GM19238 (cell line): ENCODE measurements around the gene SPDYE2.
"Not testable (repeated sequence)": the region's sequence is repeated elsewhere in the genome, so short reads cannot be mapped to it uniquely, and the experiment has no call there.

Source experiments
- DNase-seq: peaks from one replicate; pipeline ENCODE4 v3.0.0; 2011; ENCODE audit warnings: low spot score; ENCODE audit not compliant: insufficient read length

Gene SPDYE2, protein sequence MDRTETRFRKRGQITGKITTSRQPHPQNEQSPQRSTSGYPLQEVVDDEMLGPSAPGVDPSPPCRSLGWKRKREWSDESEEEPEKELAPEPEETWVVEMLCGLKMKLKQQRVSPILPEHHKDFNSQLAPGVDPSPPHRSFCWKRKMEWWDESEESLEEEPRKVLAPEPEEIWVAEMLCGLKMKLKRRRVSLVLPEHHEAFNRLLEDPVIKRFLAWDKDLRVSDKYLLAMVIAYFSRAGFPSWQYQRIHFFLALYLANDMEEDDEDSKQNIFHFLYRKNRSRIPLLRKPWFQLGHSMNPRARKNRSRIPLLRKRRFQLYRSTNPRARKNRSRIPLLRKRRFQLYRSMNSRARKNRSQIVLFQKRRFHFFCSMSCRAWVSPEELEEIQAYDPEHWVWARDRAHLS

DNA sequence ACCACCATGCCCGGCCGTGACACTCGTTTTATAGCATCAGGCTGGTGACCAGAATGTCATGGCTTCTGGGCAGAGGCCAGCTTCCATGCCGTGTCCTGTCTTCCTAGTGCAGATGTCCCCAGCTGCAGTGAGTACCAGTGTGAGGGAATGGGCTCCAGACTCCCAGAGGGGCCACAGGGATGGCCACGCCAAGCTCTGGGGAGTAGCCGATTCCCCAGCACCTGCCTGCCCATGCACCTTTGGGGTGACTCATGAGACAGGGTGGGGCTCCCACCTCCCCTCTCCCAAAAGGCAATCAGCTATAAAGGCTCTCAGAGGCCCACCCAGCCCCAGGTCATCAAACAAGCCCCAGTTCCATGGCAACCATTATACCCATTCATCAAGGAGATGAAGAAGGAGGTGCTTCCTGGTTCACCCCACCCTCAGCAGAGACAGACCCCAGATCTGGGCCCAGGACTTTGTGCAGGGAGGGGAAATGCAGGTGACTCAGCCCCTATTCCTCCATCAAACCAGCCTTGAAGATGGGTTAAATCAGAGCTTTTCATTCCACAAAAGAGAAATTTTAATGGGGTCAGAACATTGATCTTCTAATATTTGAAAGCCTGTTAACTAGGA lies at the start of gene SPDYE2:
TSS of gene SPDYE2 (plus strand) at position 419 of the 615 bp plus-strand sequence. CDS start 2,030 bp downstream, outside the sequence.
- DNase-seq = not testable (repeated sequence)

- DNase-seq = not testable (repeated sequence)
These were observed 47.9 kb upstream of the SPDYE2 start for GRCh38 chr7:102503141-102503540.

DNA sequence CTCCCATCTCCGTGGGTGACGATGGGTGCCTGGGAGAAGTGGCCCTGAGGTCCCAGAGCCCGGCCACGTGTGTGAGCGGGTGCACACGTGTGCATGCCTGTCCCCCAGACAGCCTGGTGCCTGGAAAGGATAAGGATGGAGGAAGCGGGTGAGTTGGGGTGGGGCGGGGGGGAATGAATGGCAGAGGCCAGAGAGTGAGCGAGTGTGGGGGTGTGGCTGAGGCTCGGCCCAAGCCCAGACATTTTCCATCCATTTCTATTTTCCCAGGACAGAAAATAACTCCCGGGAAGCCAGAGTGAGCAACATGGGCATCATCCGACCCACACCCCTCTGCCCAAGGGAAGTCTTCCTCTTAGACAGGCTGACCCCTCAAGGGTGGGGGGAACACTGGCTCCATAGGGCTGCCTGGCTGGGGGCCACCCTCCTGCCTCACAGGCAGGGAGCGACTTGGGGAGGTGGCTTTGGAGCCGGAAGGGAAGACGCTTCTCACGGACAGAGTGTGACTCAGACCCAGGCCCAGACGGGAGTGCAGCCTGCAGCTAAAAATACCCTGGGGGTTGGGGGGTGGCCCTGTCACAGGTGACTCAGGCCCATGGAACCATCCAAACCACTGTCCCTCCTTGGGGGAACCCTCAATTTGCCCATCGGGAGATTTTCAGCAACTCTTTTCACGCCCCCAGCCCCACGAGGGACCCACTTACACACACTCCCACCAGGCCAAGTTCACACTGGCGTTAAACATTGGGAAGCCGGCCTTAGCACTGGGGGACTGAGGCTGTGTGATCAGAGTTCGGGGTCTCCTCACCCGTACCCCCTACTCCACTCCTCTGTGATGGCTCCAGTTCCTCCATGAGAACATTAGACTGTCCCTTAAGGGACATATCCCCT lies 45.5 kb upstream of the SPDYE2 start:
- not testable (repeated sequence) for DNase-seq

GRCh38 chr7:102507410-102508088 lies 43.5 kb upstream of the SPDYE2 start:
- not testable (repeated sequence) for DNase-seq

- DNase-seq = not testable (repeated sequence)
These were observed 40.5 kb upstream of the SPDYE2 start for GRCh38 chr7:102510575-102510974.

DNA sequence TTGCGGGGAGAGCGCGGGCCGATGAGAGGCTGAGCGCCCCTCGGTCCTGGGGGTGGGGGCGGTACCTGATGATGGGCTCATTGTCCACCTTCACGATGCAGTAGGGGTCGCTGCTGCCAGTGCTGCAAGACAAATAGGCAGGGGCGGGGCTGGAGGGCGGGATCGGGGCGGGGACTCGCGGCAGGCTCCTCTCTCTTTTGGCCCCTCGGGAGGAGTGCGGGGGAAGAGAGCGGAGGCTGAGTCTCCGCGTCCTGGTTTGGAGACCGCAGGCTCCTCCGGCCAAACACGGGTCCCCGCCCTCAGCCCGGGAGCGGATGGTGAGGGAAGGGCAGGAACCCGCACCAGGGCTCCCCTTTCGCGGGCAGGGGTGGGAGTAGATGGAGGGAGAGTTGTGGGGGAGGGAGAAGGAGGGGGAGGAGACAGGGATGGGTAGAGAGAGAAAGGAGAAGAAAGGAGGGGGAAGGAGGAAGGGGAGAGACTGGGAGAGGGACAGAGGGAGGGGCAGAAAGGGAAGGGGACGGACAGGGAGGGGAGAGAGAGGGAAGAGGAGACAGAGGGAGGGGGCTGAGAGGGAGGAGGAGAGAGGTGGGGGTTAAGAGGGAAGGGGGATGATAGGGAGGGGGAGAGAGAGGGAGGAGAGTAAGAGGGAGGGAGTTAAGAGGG lies 39.0 kb upstream of the SPDYE2 start:
- not testable (repeated sequence) for DNase-seq

- DNase-seq = not testable (repeated sequence)
These were observed 38.3 kb upstream of the SPDYE2 start for GRCh38 chr7:102512642-102513221.

GRCh38 chr7:102514881-102515721 lies 35.9 kb upstream of the SPDYE2 start:
- DNase-seq = not testable (repeated sequence)

DNA sequence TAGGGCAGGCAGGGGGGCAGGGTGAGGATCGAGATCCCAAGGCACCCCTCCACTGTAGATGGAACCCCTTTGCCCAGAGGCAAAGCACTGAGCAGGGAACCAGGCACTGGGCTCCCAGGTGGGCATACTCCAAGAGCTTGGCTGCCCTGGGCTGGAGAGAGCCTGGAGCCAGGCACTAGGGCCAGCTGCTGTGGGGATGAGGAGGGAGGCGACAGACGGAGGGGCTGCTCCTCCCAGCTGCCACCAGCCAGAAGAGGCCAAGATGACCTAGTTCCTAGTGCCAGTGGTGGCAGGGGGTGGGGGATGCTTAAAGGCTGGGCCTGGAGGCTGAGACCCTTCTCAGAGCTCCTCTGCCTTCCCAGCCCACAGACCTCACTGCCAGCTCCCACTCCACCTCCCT lies 35.1 kb upstream of the SPDYE2 start:
- DNase-seq = not testable (repeated sequence)

- DNase-seq = not testable (repeated sequence)
These were observed 34.1 kb upstream of the SPDYE2 start for GRCh38 chr7:102516951-102517350.

DNA sequence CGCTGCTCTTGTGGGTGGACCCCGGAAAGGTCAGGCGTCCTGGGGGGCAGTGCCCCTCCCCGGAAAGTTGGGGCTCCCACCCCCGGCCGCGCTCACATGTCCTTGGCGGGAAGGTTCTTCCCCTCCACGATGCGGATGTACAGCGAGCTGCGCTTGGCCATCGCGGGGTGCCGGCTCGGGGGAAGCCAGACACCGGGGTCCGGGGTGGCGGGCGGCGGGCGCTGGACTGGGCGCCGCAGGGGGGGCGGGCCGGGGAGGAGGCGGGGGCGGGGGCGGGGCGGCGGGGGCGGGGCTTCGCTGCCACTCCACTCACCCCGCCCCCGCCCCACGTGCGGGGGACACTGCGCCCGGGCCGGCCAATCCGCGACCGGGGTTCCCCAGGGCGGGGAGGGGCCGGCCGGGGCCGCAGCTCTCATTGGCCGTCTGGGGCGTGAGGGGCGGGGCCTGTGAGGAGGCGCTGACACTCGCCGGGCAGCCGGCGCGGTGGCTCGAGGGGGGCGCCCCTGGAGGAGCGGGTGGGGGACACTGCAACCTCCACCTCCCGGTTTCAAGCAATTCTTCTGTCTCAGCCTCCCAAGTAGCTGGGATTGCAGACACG lies 33.4 kb upstream of the SPDYE2 start, which contains the start of gene RASA4B:
TSS of gene RASA4B (minus strand) at position 228 of the 598 bp plus-strand sequence. CDS start at position 161, 67 bp downstream.
- not testable (repeated sequence) for DNase-seq

GRCh38 chr7:102520797-102521196 lies 30.2 kb upstream of the SPDYE2 start:
- DNase-seq = not testable (repeated sequence)

DNA sequence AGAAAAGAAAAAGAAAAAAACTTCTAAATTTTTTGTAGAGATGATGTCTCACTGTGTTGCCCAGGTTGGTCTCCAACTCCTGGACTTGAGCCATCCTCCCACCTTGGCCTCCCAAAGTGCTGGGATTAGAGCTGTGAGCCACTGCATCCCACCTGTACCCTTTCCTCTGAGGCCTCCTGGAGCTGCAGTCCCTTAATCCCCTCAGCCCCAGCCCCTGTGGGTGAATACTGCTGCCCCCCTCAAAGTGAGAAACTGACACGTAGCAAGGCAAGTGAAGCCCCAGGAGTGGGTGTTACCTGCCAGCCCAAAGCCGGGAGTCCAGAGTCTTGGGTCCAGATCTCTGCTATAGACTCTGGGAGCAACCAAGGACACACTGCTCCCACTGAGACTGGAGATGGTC lies 26.2 kb upstream of the SPDYE2 start:
- DNase-seq = not testable (repeated sequence)

DNA sequence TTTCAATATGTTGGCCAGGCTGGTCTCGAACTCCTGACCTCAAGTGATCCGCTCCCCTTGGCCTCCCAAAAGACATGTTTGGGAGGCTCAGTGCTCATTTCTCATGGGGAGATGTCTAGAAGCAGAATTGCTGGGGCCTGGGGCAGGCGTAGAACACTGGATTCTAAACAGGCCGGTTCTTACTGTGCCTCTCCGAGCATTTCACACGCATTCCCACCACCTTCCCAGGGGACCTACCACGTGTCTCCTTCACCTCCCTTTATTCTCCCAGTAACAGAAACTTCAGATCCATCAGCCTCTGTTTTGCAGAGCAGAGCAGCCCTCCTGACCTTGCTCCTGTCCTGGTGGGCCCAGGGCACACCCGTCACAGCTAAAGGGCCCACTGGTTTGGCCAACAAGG lies 23.8 kb upstream of the SPDYE2 start:
- DNase-seq = not testable (repeated sequence)

GRCh38 chr7:102527822-102528793 lies 22.9 kb upstream of the SPDYE2 start:
- not testable (repeated sequence) for DNase-seq

- DNase-seq = not testable (repeated sequence)
These were observed 19.4 kb upstream of the SPDYE2 start for GRCh38 chr7:102531583-102531982.

DNA sequence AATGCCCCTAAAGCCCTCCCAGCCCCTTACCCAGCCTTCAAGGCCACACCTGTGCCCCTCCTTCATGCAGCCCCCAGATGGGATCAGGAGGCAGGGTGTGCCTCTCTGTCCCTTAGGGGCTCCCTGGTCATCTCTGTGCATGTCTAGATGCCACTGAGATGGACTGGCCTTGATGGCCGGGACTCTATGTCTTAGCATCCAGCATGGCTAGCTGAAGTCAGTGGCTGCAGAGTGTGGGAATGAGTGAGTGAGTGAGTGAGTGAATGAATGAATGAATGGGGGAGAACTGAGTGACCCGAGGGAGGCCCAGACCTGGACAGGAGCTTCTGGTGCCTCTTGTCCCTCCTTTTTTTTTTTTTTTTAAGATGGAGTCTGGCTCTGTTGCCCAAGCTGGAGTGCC lies 18.9 kb upstream of the SPDYE2 start:
- DNase-seq = not testable (repeated sequence)
